Activated T-helper 17 cell treated with anti-CD3 and anti-CD28 coated beads, Interleukin-2, amount 50 U/mL, for 72 hours (primary cell): ENCODE data around the gene TMOD2. TPM values are rescaled to one million over a fixed set of nuclear protein-coding genes. Genes with fewer than 3 reads are reported as not detected.

Experiments
- ATAC-seq: fragments of 150-1000 bp; cut with Tn5 transposase; replicated peaks from 2 replicates; pipeline ENCODE4 v1.10.0; 2021; ENCODE audit warnings: mild to moderate bottlenecking, moderate library complexity
- H3K27ac Mint-ChIP-seq: one replicate; pipeline ENCODE4 v1.8.0; 2022; ENCODE audit warnings: mixed read lengths
- H3K27me3 Mint-ChIP-seq: one replicate; pipeline ENCODE4 v1.8.0; 2022; ENCODE audit warnings: mixed read lengths
- H3K36me3 Mint-ChIP-seq: one replicate; pipeline ENCODE4 v1.8.0; 2022; ENCODE audit warnings: low read depth, mild to moderate bottlenecking, mixed read lengths
- H3K4me1 Mint-ChIP-seq: one replicate; pipeline ENCODE4 v1.8.0; 2022; ENCODE audit warnings: mixed read lengths
- H3K4me3 Mint-ChIP-seq: one replicate; pipeline ENCODE4 v1.8.0; 2022; ENCODE audit warnings: mild to moderate bottlenecking, mixed read lengths
- H3K9me3 Mint-ChIP-seq: one replicate; pipeline ENCODE4 v1.8.0; 2022; ENCODE audit warnings: mixed read lengths
- total RNA-seq, 2 donors: library from RNA; stranded (reverse); gene quantifications; one replicate each; pipeline ENCODE4 v1.2.3, GENCODE V29; 2022

The TMOD2 gene
- total RNA-seq, 2 donors from 2014 or later, result 2.8 to 3.8 TPM

DNA sequence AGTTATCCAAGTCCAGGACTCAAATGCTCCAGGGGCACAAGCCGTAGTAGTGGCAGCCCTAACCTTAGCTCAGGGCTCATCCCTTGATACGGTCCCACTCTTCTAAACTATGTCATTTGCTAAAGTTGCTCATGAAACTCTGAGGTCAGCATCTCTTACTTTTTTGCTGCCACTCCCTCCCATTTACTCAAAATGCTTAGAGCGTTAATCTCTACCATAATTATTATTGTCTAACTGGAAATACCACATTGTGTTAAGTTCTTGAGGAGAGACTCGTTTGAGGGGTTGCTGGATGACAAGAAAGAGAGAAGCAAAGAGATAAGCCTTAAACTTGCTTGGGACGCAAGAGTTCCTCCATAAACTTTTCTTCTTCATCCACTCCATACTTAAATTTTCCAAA, 51.2 kb downstream of the TMOD2 start:
- H3K27ac Mint-ChIP-seq, result no peak overlapping the region
- H3K36me3 Mint-ChIP-seq, result peaks cover 51% of the 10 kb centered on the region
- H3K4me3 Mint-ChIP-seq, result no peak overlapping the region
- no peaks in the 10 kb centered on the region for H3K9me3 Mint-ChIP-seq
- no peak for ATAC-seq
- H3K27me3 Mint-ChIP-seq, result no peaks in the 10 kb centered on the region
- no peaks in the 10 kb centered on the region for H3K4me1 Mint-ChIP-seq

DNA sequence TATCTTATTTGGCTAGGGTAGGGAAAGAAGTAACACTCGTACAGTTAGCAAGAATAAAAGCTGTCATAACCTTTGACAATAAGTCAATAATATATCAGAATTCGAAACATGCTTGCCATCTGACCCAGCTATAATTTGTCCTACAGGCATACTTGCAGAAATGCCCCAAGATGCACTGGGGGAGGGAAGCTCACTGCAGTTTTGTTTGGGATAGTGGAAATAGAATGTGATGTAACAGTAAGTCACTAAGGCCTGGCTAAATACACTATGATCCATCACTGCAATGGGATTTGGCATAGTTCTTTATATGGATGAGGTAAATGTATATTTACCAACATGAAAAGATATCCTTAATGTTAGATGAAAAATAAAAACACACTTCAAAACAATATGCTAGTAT, 52.6 kb downstream of the TMOD2 start:
- H3K36me3 Mint-ChIP-seq, result peaks cover 51% of the 10 kb centered on the region
- H3K9me3 Mint-ChIP-seq, result no peaks in the 10 kb centered on the region
- no peak overlapping the region for H3K27ac Mint-ChIP-seq
- H3K27me3 Mint-ChIP-seq, result no peaks in the 10 kb centered on the region
- H3K4me3 Mint-ChIP-seq, result no peak overlapping the region
- H3K4me1 Mint-ChIP-seq, result no peaks in the 10 kb centered on the region
- no peak for ATAC-seq

- Mint-ChIP-seq H3K9me3 (no peaks in the 10 kb centered on the region), H3K27me3 (no peaks in the 10 kb centered on the region), H3K27ac (no peak overlapping the region), H3K4me1 (no peaks in the 10 kb centered on the region), H3K36me3 (peaks cover 36% of the 10 kb centered on the region), H3K4me3 (no peak overlapping the region)
- no peak for ATAC-seq
Measured at GRCh38 chr15:51806123-51806522, 54.7 kb downstream of the TMOD2 start.

- H3K9me3 Mint-ChIP-seq, result no peaks in the 10 kb centered on the region
- H3K36me3 Mint-ChIP-seq, result peaks cover 28% of the 10 kb centered on the region
- H3K27ac Mint-ChIP-seq, result no peak overlapping the region
- H3K4me3 Mint-ChIP-seq, result no peak overlapping the region
- H3K27me3 Mint-ChIP-seq, result no peaks in the 10 kb centered on the region
- no peak for ATAC-seq
- H3K4me1 Mint-ChIP-seq, result no peaks in the 10 kb centered on the region
Measured at GRCh38 chr15:51809457-51809856, 58.1 kb downstream of the TMOD2 start.

- Mint-ChIP-seq H3K36me3 (peaks cover 12% of the 10 kb centered on the region), H3K27me3 (no peaks in the 10 kb centered on the region), H3K27ac (no peak overlapping the region), H3K4me1 (no peaks in the 10 kb centered on the region), H3K4me3 (no peak overlapping the region), H3K9me3 (no peaks in the 10 kb centered on the region)
- no peak for ATAC-seq
Measured at GRCh38 chr15:51812598-51812997, 61.2 kb downstream of the TMOD2 start.

- Mint-ChIP-seq H3K4me3 (no peak overlapping the region), H3K36me3 (no peaks in the 10 kb centered on the region), H3K4me1 (no peaks in the 10 kb centered on the region), H3K27me3 (no peaks in the 10 kb centered on the region), H3K27ac (no peak overlapping the region), H3K9me3 (peaks cover 4% of the 10 kb centered on the region)
- no peak for ATAC-seq
Measured at GRCh38 chr15:51814606-51815005, 63.2 kb downstream of the TMOD2 start.

- peaks cover 12% of the 10 kb centered on the region for H3K9me3 Mint-ChIP-seq
- H3K27me3 Mint-ChIP-seq, result no peaks in the 10 kb centered on the region
- H3K27ac Mint-ChIP-seq, result no peak overlapping the region
- no peak overlapping the region for H3K4me3 Mint-ChIP-seq
- no peaks in the 10 kb centered on the region for H3K4me1 Mint-ChIP-seq
- no peak for ATAC-seq
- H3K36me3 Mint-ChIP-seq, result no peaks in the 10 kb centered on the region
Measured at GRCh38 chr15:51816611-51817010, 65.2 kb downstream of the TMOD2 start.

DNA sequence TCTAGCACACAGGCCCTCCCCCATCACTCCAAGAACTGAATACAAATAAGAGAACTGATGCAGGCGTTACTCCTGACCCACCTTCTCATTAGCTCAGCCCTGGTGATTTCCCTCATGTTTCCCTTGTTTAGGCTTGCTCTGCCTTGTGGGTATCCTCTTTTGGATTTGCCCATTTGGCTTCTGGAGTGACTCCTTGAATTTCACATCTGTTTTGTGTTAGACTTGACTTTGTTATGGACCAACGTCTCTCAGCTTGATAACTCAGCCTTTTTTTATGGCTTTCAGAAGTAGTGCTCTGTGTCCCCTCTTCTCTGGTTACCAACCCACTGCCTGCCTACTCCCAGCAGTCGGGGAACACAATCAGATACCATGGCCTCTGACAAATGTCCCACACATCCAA, 66.8 kb downstream of the TMOD2 start:
- H3K9me3 Mint-ChIP-seq, result peaks cover 12% of the 10 kb centered on the region
- no peak overlapping the region for H3K27ac Mint-ChIP-seq
- no peaks in the 10 kb centered on the region for H3K27me3 Mint-ChIP-seq
- H3K4me3 Mint-ChIP-seq, result no peak overlapping the region
- no peak for ATAC-seq
- H3K36me3 Mint-ChIP-seq, result no peaks in the 10 kb centered on the region
- no peaks in the 10 kb centered on the region for H3K4me1 Mint-ChIP-seq

DNA sequence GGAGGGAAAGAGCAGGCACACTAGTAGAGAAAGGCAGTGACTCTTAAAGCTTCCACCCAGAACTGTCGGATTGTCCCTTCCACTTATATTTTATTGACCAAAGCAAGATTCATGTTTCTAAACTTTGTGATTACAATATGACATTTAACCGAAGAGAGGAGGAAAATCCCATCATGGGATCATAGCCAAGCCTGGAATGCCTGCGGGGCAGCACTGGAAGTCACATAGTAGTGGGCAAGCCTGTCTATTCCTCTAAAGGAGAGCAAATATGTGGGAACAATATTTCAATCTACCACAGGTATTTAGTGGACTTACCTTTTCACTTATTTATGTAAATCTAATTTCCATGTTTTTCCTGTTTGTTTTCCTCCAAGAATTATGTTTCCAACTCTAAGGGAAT, 74.3 kb downstream of the TMOD2 start:
- no peak for ATAC-seq
- H3K27me3 Mint-ChIP-seq, result no peaks in the 10 kb centered on the region
- no peak overlapping the region for H3K4me3 Mint-ChIP-seq
- H3K36me3 Mint-ChIP-seq, result peaks cover 6% of the 10 kb centered on the region
- no peaks in the 10 kb centered on the region for H3K4me1 Mint-ChIP-seq
- H3K27ac Mint-ChIP-seq, result no peak overlapping the region
- peaks cover 6% of the 10 kb centered on the region for H3K9me3 Mint-ChIP-seq

DNA sequence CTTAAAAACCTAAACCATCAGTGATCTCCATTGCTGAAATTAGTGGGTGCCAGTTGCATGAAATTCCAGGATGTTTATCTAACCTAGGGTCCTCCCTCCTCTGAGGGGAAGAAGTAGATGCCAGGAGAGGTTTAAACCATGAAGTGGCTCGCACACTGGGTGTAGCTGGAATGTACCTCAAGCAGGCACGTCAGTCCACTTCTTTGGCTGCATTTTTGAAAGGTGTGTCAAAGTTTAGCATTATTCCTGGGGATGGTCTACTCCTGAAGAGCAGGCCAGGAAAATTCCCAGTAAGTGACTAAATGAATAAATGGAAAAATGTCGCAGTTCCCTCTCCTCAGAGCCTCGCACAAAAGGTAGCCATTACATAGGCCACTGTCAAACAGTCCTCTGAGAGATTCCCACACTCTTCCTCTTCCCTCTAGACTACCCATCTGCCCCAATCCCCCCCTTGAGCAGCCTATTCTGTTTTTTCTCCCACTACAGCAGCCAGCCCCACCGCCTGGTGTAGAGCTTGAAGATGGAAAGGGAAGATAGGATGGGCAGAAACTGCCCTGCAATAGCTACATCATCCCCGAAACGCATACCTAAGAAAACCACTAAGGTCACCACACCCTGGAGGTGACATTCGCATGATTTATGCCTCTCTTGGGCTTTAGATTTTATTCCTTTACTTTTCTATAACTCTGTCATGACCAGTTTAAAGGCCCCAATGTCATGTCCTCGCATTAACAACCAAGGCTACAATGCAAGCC, 77.4 kb downstream of the TMOD2 start:
- Mint-ChIP-seq H3K27me3 (no peaks in the 10 kb centered on the region), H3K9me3 (no peaks in the 10 kb centered on the region), H3K27ac (peak overlapping the region; percentile 88), H3K4me1 (peaks cover 24% of the 10 kb centered on the region), H3K36me3 (peaks cover 33% of the 10 kb centered on the region), H3K4me3 (peak overlapping the region; percentile 95)
- ATAC-seq, result no peak

GRCh38 chr15:51829376-51830275, 78.2 kb downstream of the TMOD2 start, which contains the start of gene TMOD3:
TMOD3 (plus strand) TSS chr15:51829653; CDS start chr15:51862885, 33,232 bp downstream.
- Mint-ChIP-seq H3K27me3 (no peaks in the 10 kb centered on the region), H3K4me1 (peaks cover 24% of the 10 kb centered on the region), H3K9me3 (no peaks in the 10 kb centered on the region), H3K36me3 (peaks cover 38% of the 10 kb centered on the region), H3K27ac (peak within 1 kb of the TSS; percentile 94), H3K4me3 (peak within 1 kb of the TSS; percentile 95)
- peak; percentile 79 for ATAC-seq

GRCh38 chr15:51830276-51830806, 78.9 kb downstream of the TMOD2 start:
- peak overlapping the region; percentile 94 for H3K27ac Mint-ChIP-seq
- peak overlapping the region; percentile 95 for H3K4me3 Mint-ChIP-seq
- no peaks in the 10 kb centered on the region for H3K9me3 Mint-ChIP-seq
- ATAC-seq, result peak; percentile 5
- H3K36me3 Mint-ChIP-seq, result peaks cover 44% of the 10 kb centered on the region
- no peaks in the 10 kb centered on the region for H3K27me3 Mint-ChIP-seq
- peaks cover 31% of the 10 kb centered on the region for H3K4me1 Mint-ChIP-seq

- H3K9me3 Mint-ChIP-seq, result no peaks in the 10 kb centered on the region
- H3K27me3 Mint-ChIP-seq, result no peaks in the 10 kb centered on the region
- peak; percentile 71 for ATAC-seq
- peak overlapping the region; percentile 95 for H3K4me3 Mint-ChIP-seq
- H3K4me1 Mint-ChIP-seq, result peaks cover 61% of the 10 kb centered on the region
- H3K36me3 Mint-ChIP-seq, result peaks cover 62% of the 10 kb centered on the region
- peak overlapping the region; percentile 86 for H3K27ac Mint-ChIP-seq
Measured at GRCh38 chr15:51833772-51834171, 82.4 kb downstream of the TMOD2 start.

DNA sequence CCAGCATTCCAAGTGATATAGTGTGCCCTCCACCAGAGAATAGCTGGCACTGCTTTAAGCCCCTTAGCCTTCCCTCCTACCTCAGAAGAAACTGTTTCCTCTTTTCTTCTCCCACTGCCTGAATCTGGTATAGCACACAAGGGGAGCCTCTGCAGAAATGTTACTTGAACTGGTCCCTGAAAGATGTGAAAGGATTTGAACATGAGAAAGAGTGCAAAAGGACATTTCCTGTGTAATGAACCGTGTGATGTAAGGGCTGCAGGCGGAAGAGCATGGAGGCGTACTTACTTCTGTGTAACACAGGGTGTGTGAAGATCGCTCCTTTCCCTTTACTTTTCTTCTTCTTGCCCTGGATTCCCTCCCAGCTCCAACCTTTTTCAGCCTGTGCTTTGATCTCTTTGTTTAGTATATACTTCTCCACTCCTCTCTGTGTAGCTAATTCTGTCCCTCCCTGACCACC, 86.4 kb downstream of the TMOD2 start:
- no peaks in the 10 kb centered on the region for H3K27me3 Mint-ChIP-seq
- ATAC-seq, result no peak
- H3K36me3 Mint-ChIP-seq, result peaks cover 38% of the 10 kb centered on the region
- H3K4me1 Mint-ChIP-seq, result peaks cover 67% of the 10 kb centered on the region
- H3K27ac Mint-ChIP-seq, result peak overlapping the region; percentile 14
- H3K4me3 Mint-ChIP-seq, result peak overlapping the region; percentile 43
- no peaks in the 10 kb centered on the region for H3K9me3 Mint-ChIP-seq
